Measurements from ENCODE around the gene CNOT9. TPM values are rescaled to one million over a fixed set of nuclear protein-coding genes. Genes with fewer than 3 reads are reported as not detected.
"Not testable (repeated sequence)": the region's sequence is repeated elsewhere in the genome, so short reads cannot be mapped to it uniquely, and the experiment has no call there.

Gene CNOT9
- 38.2 TPM for total RNA-seq

- DNase-seq, result peak; percentile 100
These were observed at the start of gene CNOT9, which contains the start of gene USP37 for GRCh38 chr2:218568190-218569037. TSS of gene CNOT9 (plus strand) at chr2:218568839. CDS start at chr2:218568955, 116 bp downstream. TSS of gene USP37 (minus strand) at chr2:218568351. CDS start at chr2:218558653, 9,698 bp downstream.

- no peak for DNase-seq
These were observed 49.8 kb upstream of the CNOT9 start for GRCh38 chr2:218518876-218519275.

- no peak for DNase-seq
These were observed 45.0 kb upstream of the CNOT9 start for GRCh38 chr2:218523651-218524050.

GRCh38 chr2:218528409-218528808, 40.2 kb upstream of the CNOT9 start:
- not testable (repeated sequence) for DNase-seq

GRCh38 chr2:218529990-218530389, 38.6 kb upstream of the CNOT9 start:
- DNase-seq, result no peak

- DNase-seq, result no peak
These were observed 31.7 kb upstream of the CNOT9 start for GRCh38 chr2:218536804-218537494.

- DNase-seq, result no peak
These were observed 28.6 kb upstream of the CNOT9 start for GRCh38 chr2:218540015-218540414.

- no peak for DNase-seq
These were observed 22.6 kb upstream of the CNOT9 start for GRCh38 chr2:218546012-218546411.

- no peak for DNase-seq
These were observed 21.1 kb upstream of the CNOT9 start for GRCh38 chr2:218547511-218547910.

- no peak for DNase-seq
These were observed 20.7 kb upstream of the CNOT9 start for GRCh38 chr2:218547978-218548377.

GRCh38 chr2:218554225-218554624, 14.4 kb upstream of the CNOT9 start:
- DNase-seq, result not testable (repeated sequence)

- no peak for DNase-seq
These were observed 13.1 kb upstream of the CNOT9 start for GRCh38 chr2:218555527-218555926.

- no peak for DNase-seq
These were observed 10.7 kb upstream of the CNOT9 start for GRCh38 chr2:218557941-218558340.

- DNase-seq, result no peak
These were observed 9.7 kb upstream of the CNOT9 start for GRCh38 chr2:218558986-218559385.

GRCh38 chr2:218564056-218564455, 4.6 kb upstream of the CNOT9 start:
- DNase-seq, result no peak

- no peak for DNase-seq
These were observed 2.3 kb upstream of the CNOT9 start for GRCh38 chr2:218566296-218566695.

- DNase-seq, result no peak
These were observed 846 bp upstream of the CNOT9 start for GRCh38 chr2:218567797-218568189.

GRCh38 chr2:218569038-218569431, 396 bp downstream of the CNOT9 start:
- peak; percentile 58 for DNase-seq

- DNase-seq, result peak; percentile 35
These were observed 1.2 kb downstream of the CNOT9 start for GRCh38 chr2:218569661-218570500.

- peak; percentile 4 for DNase-seq
These were observed 2.2 kb downstream of the CNOT9 start for GRCh38 chr2:218570850-218571249.

- DNase-seq, result no peak
These were observed 8.2 kb downstream of the CNOT9 start for GRCh38 chr2:218576854-218577253.

GRCh38 chr2:218577482-218578220, 9.0 kb downstream of the CNOT9 start:
- DNase-seq, result peak; percentile 4

All from tongue (tissue), 2 donors.